ENCODE results near the gene SEMA3A. TPM values are rescaled to one million over a fixed set of nuclear protein-coding genes. Genes with fewer than 3 reads are reported as not detected.

The SEMA3A gene
- total and polyA plus RNA-seq, 2 experiments from 2014 or later: 19.8 to 46.4 TPM

- H3K4me1 Mint-ChIP-seq: peaks cover 79% of the 10 kb centered on the region
Observed at GRCh38 chr7:84110400-84110799, 84.2 kb downstream of the SEMA3A start.

GRCh38 chr7:84108787-84109186, 85.8 kb downstream of the SEMA3A start:
- H3K4me3 Mint-ChIP-seq: no peak overlapping the region
- TF ChIP-seq, protein P1, sequence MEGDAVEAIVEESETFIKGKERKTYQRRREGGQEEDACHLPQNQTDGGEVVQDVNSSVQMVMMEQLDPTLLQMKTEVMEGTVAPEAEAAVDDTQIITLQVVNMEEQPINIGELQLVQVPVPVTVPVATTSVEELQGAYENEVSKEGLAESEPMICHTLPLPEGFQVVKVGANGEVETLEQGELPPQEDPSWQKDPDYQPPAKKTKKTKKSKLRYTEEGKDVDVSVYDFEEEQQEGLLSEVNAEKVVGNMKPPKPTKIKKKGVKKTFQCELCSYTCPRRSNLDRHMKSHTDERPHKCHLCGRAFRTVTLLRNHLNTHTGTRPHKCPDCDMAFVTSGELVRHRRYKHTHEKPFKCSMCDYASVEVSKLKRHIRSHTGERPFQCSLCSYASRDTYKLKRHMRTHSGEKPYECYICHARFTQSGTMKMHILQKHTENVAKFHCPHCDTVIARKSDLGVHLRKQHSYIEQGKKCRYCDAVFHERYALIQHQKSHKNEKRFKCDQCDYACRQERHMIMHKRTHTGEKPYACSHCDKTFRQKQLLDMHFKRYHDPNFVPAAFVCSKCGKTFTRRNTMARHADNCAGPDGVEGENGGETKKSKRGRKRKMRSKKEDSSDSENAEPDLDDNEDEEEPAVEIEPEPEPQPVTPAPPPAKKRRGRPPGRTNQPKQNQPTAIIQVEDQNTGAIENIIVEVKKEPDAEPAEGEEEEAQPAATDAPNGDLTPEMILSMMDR (conservative IDR thresholded peaks at IDR 0.05; ENCODE audit: low read depth in 2 of 2): no peak
- TF ChIP-seq ZNF331 (CRISPR knock-in tag; IDR thresholded peaks at IDR 0.05; ENCODE audit: low read depth): no peak
- no peak for TF ChIP-seq ZNF114 (CRISPR knock-in tag; IDR thresholded peaks at IDR 0.05)
- TF ChIP-seq, protein P2, sequence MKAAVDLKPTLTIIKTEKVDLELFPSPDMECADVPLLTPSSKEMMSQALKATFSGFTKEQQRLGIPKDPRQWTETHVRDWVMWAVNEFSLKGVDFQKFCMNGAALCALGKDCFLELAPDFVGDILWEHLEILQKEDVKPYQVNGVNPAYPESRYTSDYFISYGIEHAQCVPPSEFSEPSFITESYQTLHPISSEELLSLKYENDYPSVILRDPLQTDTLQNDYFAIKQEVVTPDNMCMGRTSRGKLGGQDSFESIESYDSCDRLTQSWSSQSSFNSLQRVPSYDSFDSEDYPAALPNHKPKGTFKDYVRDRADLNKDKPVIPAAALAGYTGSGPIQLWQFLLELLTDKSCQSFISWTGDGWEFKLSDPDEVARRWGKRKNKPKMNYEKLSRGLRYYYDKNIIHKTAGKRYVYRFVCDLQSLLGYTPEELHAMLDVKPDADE (IDR thresholded peaks at IDR 0.05): no peak
- TF ChIP-seq, protein P3, sequence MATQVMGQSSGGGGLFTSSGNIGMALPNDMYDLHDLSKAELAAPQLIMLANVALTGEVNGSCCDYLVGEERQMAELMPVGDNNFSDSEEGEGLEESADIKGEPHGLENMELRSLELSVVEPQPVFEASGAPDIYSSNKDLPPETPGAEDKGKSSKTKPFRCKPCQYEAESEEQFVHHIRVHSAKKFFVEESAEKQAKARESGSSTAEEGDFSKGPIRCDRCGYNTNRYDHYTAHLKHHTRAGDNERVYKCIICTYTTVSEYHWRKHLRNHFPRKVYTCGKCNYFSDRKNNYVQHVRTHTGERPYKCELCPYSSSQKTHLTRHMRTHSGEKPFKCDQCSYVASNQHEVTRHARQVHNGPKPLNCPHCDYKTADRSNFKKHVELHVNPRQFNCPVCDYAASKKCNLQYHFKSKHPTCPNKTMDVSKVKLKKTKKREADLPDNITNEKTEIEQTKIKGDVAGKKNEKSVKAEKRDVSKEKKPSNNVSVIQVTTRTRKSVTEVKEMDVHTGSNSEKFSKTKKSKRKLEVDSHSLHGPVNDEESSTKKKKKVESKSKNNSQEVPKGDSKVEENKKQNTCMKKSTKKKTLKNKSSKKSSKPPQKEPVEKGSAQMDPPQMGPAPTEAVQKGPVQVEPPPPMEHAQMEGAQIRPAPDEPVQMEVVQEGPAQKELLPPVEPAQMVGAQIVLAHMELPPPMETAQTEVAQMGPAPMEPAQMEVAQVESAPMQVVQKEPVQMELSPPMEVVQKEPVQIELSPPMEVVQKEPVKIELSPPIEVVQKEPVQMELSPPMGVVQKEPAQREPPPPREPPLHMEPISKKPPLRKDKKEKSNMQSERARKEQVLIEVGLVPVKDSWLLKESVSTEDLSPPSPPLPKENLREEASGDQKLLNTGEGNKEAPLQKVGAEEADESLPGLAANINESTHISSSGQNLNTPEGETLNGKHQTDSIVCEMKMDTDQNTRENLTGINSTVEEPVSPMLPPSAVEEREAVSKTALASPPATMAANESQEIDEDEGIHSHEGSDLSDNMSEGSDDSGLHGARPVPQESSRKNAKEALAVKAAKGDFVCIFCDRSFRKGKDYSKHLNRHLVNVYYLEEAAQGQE (IDR thresholded peaks at IDR 0.05; ENCODE audit: unreplicated experiment): no peak
- no peak for TF ChIP-seq JUNB (IDR thresholded peaks at IDR 0.05; ENCODE audit: unreplicated experiment)
- TF ChIP-seq NANOG (IDR thresholded peaks at IDR 0.05; ENCODE audit: borderline replicate concordance): no peak
- TF ChIP-seq EZH2 (IDR thresholded peaks at IDR 0.05; ENCODE audit: low read depth, unreplicated experiment): no peak
- no peaks in the 10 kb centered on the region for H3K9me2 ChIP-seq (ENCODE audit: insufficient read depth)
- no peak overlapping the region for H3K4me3 ChIP-seq
- H3K9me3 Mint-ChIP-seq: no peaks in the 10 kb centered on the region
- peaks cover 67% of the 10 kb centered on the region for H3K4me1 ChIP-seq (ENCODE audit: insufficient read depth)
- H3K27ac Mint-ChIP-seq: peak overlapping the region; percentile 86
- H3K36me3 Mint-ChIP-seq (ENCODE audit: low read depth): peaks cover 10% of the 10 kb centered on the region; the same call in 2 of the 3 replicates
- H3K27ac ChIP-seq (ENCODE audit: low read depth): peak overlapping the region; percentile 63
- H3K36me3 ChIP-seq (ENCODE audit: insufficient read depth): no peaks in the 10 kb centered on the region
- H4K20me1 ChIP-seq (replicated peaks; ENCODE audit: insufficient read depth): no peaks in the 10 kb centered on the region
- H3K27me3 ChIP-seq (ENCODE audit: insufficient read depth): no peaks in the 10 kb centered on the region
- H3K4me2 ChIP-seq: no peak overlapping the region
- H3K4me1 Mint-ChIP-seq: peaks cover 76% of the 10 kb centered on the region
- DNase-seq (ENCODE audit: low spot score) (no peak), ATAC-seq (no peak)
- H3F3A ChIP-seq (replicated peaks; ENCODE audit: low read depth): no peaks in the 10 kb centered on the region
- H3K27me3 Mint-ChIP-seq (ENCODE audit: insufficient read depth, low read depth, poor library complexity): no peaks in the 10 kb centered on the region
- peaks cover 7% of the 10 kb centered on the region for H3K79me2 ChIP-seq (replicated peaks; ENCODE audit: insufficient read depth)
- no peak overlapping the region for H2AFZ ChIP-seq

More at GRCh38 chr7:84110400-84110799, 84.2 kb downstream of the SEMA3A start:
- ATAC-seq: peak; percentile 80
- peak; percentile 80 for DNase-seq (ENCODE audit: low spot score)
- Histone ChIP-seq H3K27ac (ENCODE audit: low read depth) (peak overlapping the region; percentile 78; the same call in 1 of the 2 replicates), H4K20me1 (replicated peaks; ENCODE audit: insufficient read depth) (no peaks in the 10 kb centered on the region), H3F3A (replicated peaks; ENCODE audit: low read depth) (no peaks in the 10 kb centered on the region), H3K4me2 (peak overlapping the region; percentile 47), H3K9me2 (ENCODE audit: insufficient read depth) (no peaks in the 10 kb centered on the region), H3K79me2 (replicated peaks; ENCODE audit: insufficient read depth) (peaks cover 9% of the 10 kb centered on the region), H3K4me1 (ENCODE audit: insufficient read depth) (peaks cover 71% of the 10 kb centered on the region), H3K4me3 (no peak overlapping the region), H2AFZ (no peak overlapping the region), H3K27me3 (ENCODE audit: insufficient read depth) (no peaks in the 10 kb centered on the region), H3K36me3 (ENCODE audit: insufficient read depth) (no peaks in the 10 kb centered on the region)
- H3K4me3 Mint-ChIP-seq: peak overlapping the region; percentile 54; the same call in 2 of the 3 replicates
- H3K27ac Mint-ChIP-seq: peak overlapping the region; percentile 95
- H3K9me3 Mint-ChIP-seq: no peaks in the 10 kb centered on the region
- no peaks in the 10 kb centered on the region for H3K27me3 Mint-ChIP-seq (ENCODE audit: insufficient read depth, low read depth, poor library complexity)
- H3K36me3 Mint-ChIP-seq (ENCODE audit: low read depth): peaks cover 10% of the 10 kb centered on the region; the same call in 2 of the 3 replicates
- TF ChIP-seq CREB1 (CRISPR knock-in tag; IDR thresholded peaks at IDR 0.05; ENCODE audit: low read depth): no peak
- TF ChIP-seq NANOG (IDR thresholded peaks at IDR 0.05; ENCODE audit: borderline replicate concordance): peak; percentile 82
